GM10248 (cell line): ENCODE data around the gene AIFM1.

Source experiments
- CTCF ChIA-PET: fragments of 300-600 bp; sonication (Branson Sonifier 250); formaldehyde crosslinking; extraction: SDS; loops from one replicate; lab custom pipeline; 2021; ENCODE audit warnings: antibody characterized with exemption; lab: Yijun Ruan, JAX
- POLR2A ChIA-PET: fragments of 350-650 bp; sonication (Branson Sonifier 250); formaldehyde crosslinking; extraction: SDS; loops from one replicate; lab custom pipeline; 2020; ENCODE audit warnings: antibody characterized with exemption; lab: Yijun Ruan, JAX
- DNase-seq: peaks from one replicate; pipeline ENCODE4 v3.0.0; 2012; ENCODE audit errors: extremely low spot score
- TF ChIP-seq, protein P1 (sequence below): IDR thresholded peaks from 2 replicates; pipeline ENCODE4 v1.5.1; 2012; ENCODE audit warnings: mild to moderate bottlenecking, low read depth; ENCODE audit errors: extremely low read depth, missing control alignments, control extremely low read depth

AIFM1 gene

DNA sequence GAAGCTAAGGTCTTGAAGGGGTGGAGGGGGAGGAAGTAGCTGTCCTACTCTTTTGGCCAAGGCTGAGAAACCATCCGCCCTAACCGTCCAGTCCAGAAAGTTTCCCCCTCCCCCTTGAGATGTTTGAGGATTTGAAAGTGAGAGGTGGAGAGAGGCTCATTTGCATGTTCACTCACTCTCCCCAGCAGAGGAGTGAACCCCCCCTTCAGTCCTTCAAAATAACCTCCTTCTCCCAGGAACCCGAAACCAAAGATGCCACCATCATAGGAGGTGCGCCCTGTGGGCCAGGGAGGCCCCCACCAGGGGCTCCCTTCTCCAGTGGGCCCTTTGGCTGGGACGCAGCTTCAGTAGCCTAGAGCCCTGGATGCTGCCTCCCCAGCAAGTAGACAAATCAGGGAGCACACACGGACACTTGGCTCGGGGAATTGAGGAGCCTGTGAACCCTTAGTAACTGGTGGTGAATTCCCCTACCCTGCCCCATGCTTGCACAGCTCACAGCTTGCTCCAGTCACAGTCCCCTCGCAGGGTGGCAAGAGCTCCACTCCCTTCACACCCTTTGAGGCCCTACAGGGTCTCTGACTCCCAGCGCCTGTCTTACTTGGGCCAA, 80.9 kb downstream of the AIFM1 start:
- peak; percentile 73 for DNase-seq

DNA sequence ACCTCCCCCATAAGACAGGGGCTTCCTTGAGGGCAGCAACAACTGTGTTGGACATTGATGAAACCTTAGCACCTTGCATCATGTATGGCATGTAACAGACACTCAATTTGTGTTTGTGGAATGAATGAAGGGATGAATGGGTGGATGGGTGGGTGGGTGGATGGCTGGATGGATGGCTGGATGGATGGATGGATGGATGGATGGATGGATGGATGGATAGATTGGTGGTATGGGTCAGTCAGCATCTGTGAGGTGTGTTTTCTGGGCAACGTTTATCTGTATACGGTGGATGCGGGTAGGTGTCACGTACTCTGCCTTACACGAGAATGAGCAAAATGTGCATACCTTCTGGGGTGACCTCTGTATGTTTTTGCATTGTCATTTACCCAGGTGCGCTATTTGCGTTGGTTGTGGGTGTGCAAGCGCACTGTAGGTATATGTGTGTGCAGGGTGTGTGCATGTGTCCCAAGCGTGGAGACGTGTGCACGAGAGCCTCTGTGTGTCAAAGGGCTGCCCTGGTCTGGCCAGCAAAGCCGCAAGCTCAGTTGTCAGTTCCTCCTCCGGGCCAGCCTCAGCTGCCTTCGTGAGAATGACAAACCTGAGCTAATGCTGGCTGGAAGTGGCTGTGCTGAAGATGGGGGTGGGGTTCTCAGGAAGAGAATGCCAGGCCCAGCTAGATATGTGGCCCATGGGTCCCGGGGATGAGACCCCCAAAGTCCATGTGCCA, 81.8 kb downstream of the AIFM1 start:
- peak; percentile 51 for DNase-seq
- TF ChIP-seq, protein P1, sequence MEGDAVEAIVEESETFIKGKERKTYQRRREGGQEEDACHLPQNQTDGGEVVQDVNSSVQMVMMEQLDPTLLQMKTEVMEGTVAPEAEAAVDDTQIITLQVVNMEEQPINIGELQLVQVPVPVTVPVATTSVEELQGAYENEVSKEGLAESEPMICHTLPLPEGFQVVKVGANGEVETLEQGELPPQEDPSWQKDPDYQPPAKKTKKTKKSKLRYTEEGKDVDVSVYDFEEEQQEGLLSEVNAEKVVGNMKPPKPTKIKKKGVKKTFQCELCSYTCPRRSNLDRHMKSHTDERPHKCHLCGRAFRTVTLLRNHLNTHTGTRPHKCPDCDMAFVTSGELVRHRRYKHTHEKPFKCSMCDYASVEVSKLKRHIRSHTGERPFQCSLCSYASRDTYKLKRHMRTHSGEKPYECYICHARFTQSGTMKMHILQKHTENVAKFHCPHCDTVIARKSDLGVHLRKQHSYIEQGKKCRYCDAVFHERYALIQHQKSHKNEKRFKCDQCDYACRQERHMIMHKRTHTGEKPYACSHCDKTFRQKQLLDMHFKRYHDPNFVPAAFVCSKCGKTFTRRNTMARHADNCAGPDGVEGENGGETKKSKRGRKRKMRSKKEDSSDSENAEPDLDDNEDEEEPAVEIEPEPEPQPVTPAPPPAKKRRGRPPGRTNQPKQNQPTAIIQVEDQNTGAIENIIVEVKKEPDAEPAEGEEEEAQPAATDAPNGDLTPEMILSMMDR: no peak
- CTCF ChIA-PET: interaction anchor here (1.0 to 1.4 kb wide), 4 partner anchors 23 to 108 kb away, joined by 3 to 5 read pairs (median 4); no protein-coding TSS in a partner anchor
- POLR2A ChIA-PET: no interaction called here

More for the DNA sequence above, 80.9 kb downstream of the AIFM1 start:
- TF ChIP-seq, protein P1: no peak
- POLR2A ChIA-PET: interaction anchor here (1.3 kb wide), 1 partner anchor 25 kb away, joined by 4 read pairs; no protein-coding TSS in a partner anchor
- CTCF ChIA-PET: interaction anchor here (1.0 to 1.5 kb wide), 6 partner anchors 19 to 107 kb away, joined by 3 to 5 read pairs (median 3); no protein-coding TSS in a partner anchor

DNA sequence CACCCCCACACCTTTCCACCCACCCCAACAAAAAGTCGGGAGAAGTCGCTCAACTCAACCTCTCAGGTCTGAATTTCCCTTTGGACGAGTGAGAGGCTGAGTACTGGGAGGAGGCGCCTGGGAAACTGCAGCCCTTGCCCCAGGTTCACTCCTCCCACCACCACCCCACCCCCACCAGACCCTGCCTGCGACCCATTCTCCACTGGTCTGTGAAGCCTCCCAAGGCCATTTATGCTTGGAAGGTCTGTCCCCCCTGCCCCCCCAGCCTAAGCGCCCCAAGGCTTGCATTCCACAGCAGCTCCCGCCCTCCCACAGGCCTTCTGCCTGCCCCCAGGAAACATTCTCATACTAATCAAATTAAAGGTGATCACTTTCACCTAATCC, 82.5 kb downstream of the AIFM1 start:
- TF ChIP-seq, protein P1: no peak
- DNase-seq: no peak
- POLR2A ChIA-PET: interaction anchor here (0.8 kb wide), 1 partner anchor 22 kb away, joined by 5 read pairs; no protein-coding TSS in a partner anchor
- CTCF ChIA-PET: interaction anchor here (0.9 to 7.9 kb wide), 3 partner anchors 22 to 87 kb away, joined by 3 to 92 read pairs (median 3); no protein-coding TSS in a partner anchor

DNA sequence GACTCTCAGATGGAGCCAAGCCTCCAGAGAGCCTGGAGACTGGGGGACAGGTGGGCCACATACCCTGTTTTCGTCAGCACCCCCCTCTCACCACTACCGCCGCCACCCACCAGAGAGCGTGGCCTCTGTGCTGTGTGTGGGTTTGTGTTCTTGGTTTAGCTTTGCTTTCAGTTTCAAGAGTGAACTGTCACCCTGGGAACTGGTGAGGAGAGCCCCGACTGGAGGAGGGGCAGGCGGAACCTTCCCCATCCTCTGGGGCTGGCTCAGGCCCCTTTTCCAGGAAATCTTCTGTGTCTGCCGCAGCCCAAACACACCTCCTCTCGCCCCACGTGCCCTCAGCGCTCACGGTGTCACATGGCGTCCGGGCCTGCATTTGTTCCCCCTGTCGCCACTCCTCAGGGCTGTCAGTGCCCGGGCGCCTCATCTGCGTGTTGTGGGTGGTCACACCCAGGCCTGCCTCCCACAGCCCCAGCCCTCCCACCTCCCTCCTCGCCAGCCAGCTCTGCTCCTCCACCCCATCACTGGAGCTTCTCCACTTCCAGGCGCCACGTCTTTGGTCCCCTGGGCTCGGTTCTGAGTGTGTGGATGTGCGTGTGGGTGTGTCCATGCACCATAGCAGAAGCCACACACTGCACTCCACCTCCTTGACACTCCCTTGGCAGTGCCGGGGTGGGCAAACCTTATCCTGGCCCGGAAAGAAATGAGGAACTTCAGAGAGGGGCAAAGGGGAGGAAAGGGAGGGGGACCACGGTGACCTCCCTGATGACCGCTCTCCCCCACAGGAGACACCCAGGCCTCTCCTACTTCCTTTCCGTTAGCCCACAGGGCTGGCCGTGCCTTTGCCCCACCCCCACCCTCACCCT, 83.2 kb downstream of the AIFM1 start:
- DNase-seq: peak; percentile 74
- ChIA-PET POLR2A (interaction anchor here (0.5 to 0.8 kb wide), 2 partner anchors 21 to 119 kb away, joined by 5 to 6 read pairs; no protein-coding TSS in a partner anchor), CTCF (interaction anchor here (0.9 to 7.9 kb wide), 4 partner anchors 22 to 108 kb away, joined by 3 to 92 read pairs (median 30); no protein-coding TSS in a partner anchor)
- TF ChIP-seq, protein P1: peak; percentile 34

DNA sequence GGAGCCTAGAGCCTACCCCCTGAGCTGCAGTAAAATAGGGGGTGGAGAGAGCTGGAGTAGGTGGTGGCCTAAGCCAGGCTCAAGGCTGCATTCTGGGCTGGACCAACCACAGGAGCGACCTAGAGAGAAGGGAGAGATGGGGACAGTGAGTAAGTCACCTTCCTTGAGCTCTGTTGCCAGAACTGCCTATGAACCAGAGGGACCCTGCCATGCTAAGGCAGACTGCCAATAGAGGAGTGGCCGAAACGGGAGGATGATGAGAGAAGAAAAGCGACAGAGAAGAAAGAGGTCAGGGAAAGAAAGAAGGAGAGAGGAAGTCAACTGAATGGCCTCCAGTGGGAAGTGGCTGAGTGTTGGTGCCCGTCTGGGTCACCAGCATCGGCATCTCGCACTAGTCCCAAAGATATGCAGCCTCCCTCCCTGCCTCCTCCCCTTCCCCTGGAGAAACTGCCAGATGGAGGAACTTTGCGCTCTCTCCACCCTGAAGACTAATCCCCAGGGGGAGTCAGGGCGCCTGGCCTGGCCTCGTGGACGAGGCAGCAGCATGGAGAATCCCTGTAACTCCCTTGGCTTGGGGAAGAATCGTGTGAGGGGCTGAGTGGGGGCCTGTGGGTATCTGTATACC, 84.1 kb downstream of the AIFM1 start:
- DNase-seq: no peak
- POLR2A ChIA-PET: no interaction called here
- CTCF ChIA-PET: interaction anchor here (0.7 to 7.9 kb wide), 8 partner anchors 13 to 114 kb away, joined by 3 to 92 read pairs (median 18); partner anchors contain the start of gene ELF4
- TF ChIP-seq, protein P1: no peak
